SJSA1 (cell line): ENCODE results near the gene MED1. TPM values are rescaled to one million over a fixed set of nuclear protein-coding genes. Genes with fewer than 3 reads are reported as not detected.
A peak's percentile ranks its signal among the peaks of the same experiment; 100 is the strongest.
"Not testable (repeated sequence)": the region's sequence is repeated elsewhere in the genome, so short reads cannot be mapped to it uniquely, and the experiment has no call there.

Experiments used
- DNase-seq, 2 experiments: peaks; one replicate each; pipeline ENCODE4 v3.0.0-alpha.2; 2015 to 2020; ENCODE audit warnings: low spot score in 2 of 2, low read depth in 1 of 2
- H3K27ac ChIP-seq: fragments of 250-450 bp; sonication (Bioruptor Pico); 2 replicates; pipeline ENCODE4 v1.5.1; 2020; ENCODE audit warnings: mild to moderate bottlenecking, moderate library complexity
- H3K27me3 ChIP-seq: fragments of 250-450 bp; sonication (Bioruptor Pico); replicated peaks from 2 replicates; pipeline ENCODE4 v1.5.1; 2020; ENCODE audit warnings: mild to moderate bottlenecking, moderate library complexity
- H3K36me3 ChIP-seq: fragments of 250-450 bp; sonication (Bioruptor Pico); 2 replicates; pipeline ENCODE4 v1.5.1; 2020; ENCODE audit warnings: mild to moderate bottlenecking
- H3K4me1 ChIP-seq: fragments of 250-450 bp; sonication (Bioruptor Pico); replicated peaks from 2 replicates; pipeline ENCODE4 v1.6.1; 2021; ENCODE audit warnings: mild to moderate bottlenecking
- H3K4me3 ChIP-seq: fragments of 250-450 bp; sonication (Bioruptor Pico); 2 replicates; pipeline ENCODE4 v1.5.1; 2020; ENCODE audit warnings: mild to moderate bottlenecking
- H3K9me3 ChIP-seq: fragments of 250-450 bp; sonication (Bioruptor Pico); replicated peaks from 2 replicates; pipeline ENCODE4 v1.5.1; 2020; ENCODE audit warnings: mild to moderate bottlenecking
- total RNA-seq: library from RNA; depleted of rRNA; stranded (reverse); fragments of >200 nt; shearing (Covaris generic); gene quantifications from 2 replicates; pipeline ENCODE4 v1.2.3, GENCODE V29; 2014

The MED1 gene
- total RNA-seq, 1 experiment from 2014 or later = 15.4 TPM

GRCh38 chr17:39404542-39405378 is 46.3 kb downstream of the MED1 start:
- no peaks in the 10 kb centered on the region for H3K9me3 ChIP-seq
- peaks cover 37% of the 10 kb centered on the region for H3K36me3 ChIP-seq
- H3K27me3 ChIP-seq = no peaks in the 10 kb centered on the region
- DNase-seq = peak in 1 of 2 experiments; percentile 51
- peak overlapping the region; percentile 20 for H3K27ac ChIP-seq
- H3K4me1 ChIP-seq = peaks cover 18% of the 10 kb centered on the region
- H3K4me3 ChIP-seq = no peak overlapping the region

DNA sequence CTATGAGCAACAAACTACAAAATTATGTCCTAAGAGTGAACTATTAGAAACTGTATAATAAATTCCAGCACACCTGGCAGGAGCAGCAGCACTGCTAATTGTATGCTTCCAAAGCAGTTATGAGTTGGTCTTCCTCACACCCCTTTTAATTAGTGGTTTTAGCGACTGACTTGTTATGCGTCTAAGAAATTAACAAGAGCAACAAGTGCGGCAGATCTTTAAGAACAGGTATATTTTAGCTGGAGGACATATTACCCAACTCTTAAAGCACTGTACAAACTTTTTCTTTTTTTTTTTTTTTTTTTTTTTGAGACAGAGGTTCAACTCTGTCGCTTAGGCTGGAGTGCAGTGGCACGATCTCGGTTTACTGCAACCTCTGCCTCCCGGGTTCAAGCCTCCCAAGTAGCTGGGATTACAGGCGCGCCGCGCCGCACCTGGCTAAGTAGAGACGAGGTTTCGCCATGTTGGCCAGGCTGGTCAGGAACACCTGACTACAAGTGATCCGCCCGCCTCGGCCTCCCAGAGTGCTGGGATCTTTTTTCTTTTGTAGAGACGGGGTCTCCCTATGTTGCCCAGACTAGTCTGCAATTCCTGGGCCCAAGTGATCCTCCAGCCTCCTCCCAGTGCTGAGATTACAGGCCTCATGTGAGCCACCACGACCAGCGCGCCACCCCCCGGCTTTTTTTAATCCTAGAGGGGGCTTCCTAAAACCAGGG is 48.0 kb downstream of the MED1 start:
- no peaks in the 10 kb centered on the region for H3K9me3 ChIP-seq
- H3K27me3 ChIP-seq = no peaks in the 10 kb centered on the region
- H3K27ac ChIP-seq = no peak overlapping the region
- peaks cover 18% of the 10 kb centered on the region for H3K4me1 ChIP-seq
- peaks cover 19% of the 10 kb centered on the region for H3K36me3 ChIP-seq
- peak overlapping the region; percentile 84; the same call in 1 of the 2 replicates for H3K4me3 ChIP-seq
- no peak for DNase-seq

GRCh38 chr17:39402244-39402889 is 48.7 kb downstream of the MED1 start:
- Histone ChIP-seq H3K27me3 (no peaks in the 10 kb centered on the region), H3K4me3 (peak overlapping the region; percentile 84), H3K36me3 (peaks cover 13% of the 10 kb centered on the region), H3K9me3 (no peaks in the 10 kb centered on the region), H3K4me1 (peaks cover 18% of the 10 kb centered on the region), H3K27ac (no peak overlapping the region)
- peak; percentile 64 to 95 for DNase-seq

- Histone ChIP-seq H3K4me1 (peaks cover 18% of the 10 kb centered on the region), H3K4me3 (peak within 1 kb of the TSS; percentile 84), H3K27me3 (no peaks in the 10 kb centered on the region), H3K27ac (peak within 1 kb of the TSS; percentile 41; the same call in 1 of the 2 replicates), H3K9me3 (no peaks in the 10 kb centered on the region), H3K36me3 (peaks cover 8% of the 10 kb centered on the region)
- DNase-seq = peak; percentile 88 to 92
Measured at GRCh38 chr17:39401412-39402243, 49.4 kb downstream of the MED1 start, which contains the start of gene FBXL20. TSS of gene FBXL20 (minus strand) at chr17:39401626. CDS start at chr17:39401402, 224 bp downstream.

- peaks cover 18% of the 10 kb centered on the region for H3K4me1 ChIP-seq
- no peaks in the 10 kb centered on the region for H3K27me3 ChIP-seq
- DNase-seq = peak; percentile 12 to 41
- no peaks in the 10 kb centered on the region for H3K9me3 ChIP-seq
- peak overlapping the region; percentile 84 for H3K4me3 ChIP-seq
- peak overlapping the region; percentile 41; the same call in 1 of the 2 replicates for H3K27ac ChIP-seq
- peaks cover 3% of the 10 kb centered on the region for H3K36me3 ChIP-seq
Measured at GRCh38 chr17:39400547-39401411, 50.3 kb downstream of the MED1 start.

GRCh38 chr17:39399791-39400190 is 51.3 kb downstream of the MED1 start:
- Histone ChIP-seq H3K36me3 (peaks cover 3% of the 10 kb centered on the region; the same call in 1 of the 2 replicates), H3K27me3 (no peaks in the 10 kb centered on the region), H3K4me1 (peaks cover 14% of the 10 kb centered on the region), H3K9me3 (no peaks in the 10 kb centered on the region), H3K27ac (no peak overlapping the region), H3K4me3 (no peak overlapping the region)
- DNase-seq = no peak

GRCh38 chr17:39393736-39394135 is 57.3 kb downstream of the MED1 start:
- H3K27ac ChIP-seq = no peak overlapping the region
- no peak overlapping the region for H3K4me3 ChIP-seq
- no peaks in the 10 kb centered on the region for H3K27me3 ChIP-seq
- no peaks in the 10 kb centered on the region for H3K9me3 ChIP-seq
- no peaks in the 10 kb centered on the region for H3K4me1 ChIP-seq
- H3K36me3 ChIP-seq = no peaks in the 10 kb centered on the region
- no peak for DNase-seq

DNA sequence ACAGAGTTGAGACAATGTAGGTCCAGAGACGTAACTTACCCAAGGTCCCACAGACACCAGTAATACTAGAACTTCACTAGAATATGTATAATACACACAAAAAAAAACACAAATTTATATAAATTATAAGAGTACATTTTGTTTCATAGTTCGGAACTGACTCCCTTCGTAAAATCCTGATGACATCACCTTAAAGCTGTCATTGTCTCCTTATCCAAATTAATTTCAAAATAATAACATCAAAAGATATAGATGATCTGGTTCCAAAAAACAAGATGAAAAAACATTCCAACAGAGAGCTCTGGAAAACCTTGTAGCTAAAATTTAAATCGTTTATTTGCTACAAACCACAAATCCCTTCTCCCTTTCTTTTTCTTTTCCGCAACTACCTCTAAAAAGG is 59.6 kb downstream of the MED1 start:
- Histone ChIP-seq H3K36me3 (0 out of 2 replicates have a peak, but pooled peaks cover 2% of the 10 kb centered on the region), H3K4me1 (no peaks in the 10 kb centered on the region), H3K27me3 (no peaks in the 10 kb centered on the region), H3K4me3 (no peak overlapping the region), H3K27ac (no peak overlapping the region), H3K9me3 (no peaks in the 10 kb centered on the region)
- no peak for DNase-seq

GRCh38 chr17:39385040-39385439 is 66.0 kb downstream of the MED1 start:
- Histone ChIP-seq H3K4me3 (no peak overlapping the region), H3K4me1 (no peaks in the 10 kb centered on the region), H3K9me3 (no peaks in the 10 kb centered on the region), H3K27ac (no peak overlapping the region), H3K27me3 (no peaks in the 10 kb centered on the region), H3K36me3 (0 out of 2 replicates have a peak, but pooled peaks cover 2% of the 10 kb centered on the region)
- no peak for DNase-seq

GRCh38 chr17:39380144-39380543 is 70.9 kb downstream of the MED1 start:
- H3K4me1 ChIP-seq = no peaks in the 10 kb centered on the region
- no peak overlapping the region for H3K27ac ChIP-seq
- no peak overlapping the region for H3K4me3 ChIP-seq
- no peaks in the 10 kb centered on the region for H3K9me3 ChIP-seq
- H3K36me3 ChIP-seq = no peaks in the 10 kb centered on the region
- no peak for DNase-seq
- H3K27me3 ChIP-seq = no peaks in the 10 kb centered on the region

GRCh38 chr17:39376434-39376833 is 74.6 kb downstream of the MED1 start:
- no peaks in the 10 kb centered on the region for H3K27me3 ChIP-seq
- no peak for DNase-seq
- H3K4me3 ChIP-seq = no peak overlapping the region

DNA sequence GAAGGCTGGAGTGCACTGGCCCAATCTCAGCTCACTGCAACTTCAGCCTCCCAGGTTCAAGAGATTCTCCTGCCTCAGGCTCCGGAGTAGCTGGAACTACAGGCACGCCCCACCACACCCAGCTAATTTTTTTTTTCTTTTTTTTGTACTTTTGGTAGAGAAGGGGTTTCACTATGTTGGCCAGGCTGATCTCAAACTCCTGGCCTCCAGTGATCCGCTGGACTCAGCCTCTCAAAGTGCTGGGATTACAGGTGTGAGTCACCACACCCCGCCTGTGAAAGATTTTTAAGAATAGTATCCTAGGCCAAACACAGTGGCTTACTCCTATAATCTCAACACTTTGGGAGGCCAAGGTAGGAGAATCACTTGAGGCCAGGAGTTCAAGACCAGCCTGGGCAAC is 83.3 kb downstream of the MED1 start:
- not testable (repeated sequence) for H3K27ac ChIP-seq, H3K4me1 ChIP-seq, H3K4me3 ChIP-seq, H3K36me3 ChIP-seq, H3K9me3 ChIP-seq, H3K27me3 ChIP-seq, DNase-seq

More at GRCh38 chr17:39376434-39376833, 74.6 kb downstream of the MED1 start:
- Histone ChIP-seq H3K4me1 (no peaks in the 10 kb centered on the region), H3K9me3 (no peaks in the 10 kb centered on the region), H3K36me3 (no peaks in the 10 kb centered on the region), H3K27ac (no peak overlapping the region)
